ENCODE results near the gene MTIF3. TPM values are rescaled to one million over a fixed set of nuclear protein-coding genes. Genes with fewer than 3 reads are reported as not detected.
"Not testable (repeated sequence)": the region's sequence is repeated elsewhere in the genome, so short reads cannot be mapped to it uniquely, and the experiment has no call there.

Gene MTIF3
- polyA plus RNA-seq, 2 donors: 54.9 to 62.1 TPM

DNA sequence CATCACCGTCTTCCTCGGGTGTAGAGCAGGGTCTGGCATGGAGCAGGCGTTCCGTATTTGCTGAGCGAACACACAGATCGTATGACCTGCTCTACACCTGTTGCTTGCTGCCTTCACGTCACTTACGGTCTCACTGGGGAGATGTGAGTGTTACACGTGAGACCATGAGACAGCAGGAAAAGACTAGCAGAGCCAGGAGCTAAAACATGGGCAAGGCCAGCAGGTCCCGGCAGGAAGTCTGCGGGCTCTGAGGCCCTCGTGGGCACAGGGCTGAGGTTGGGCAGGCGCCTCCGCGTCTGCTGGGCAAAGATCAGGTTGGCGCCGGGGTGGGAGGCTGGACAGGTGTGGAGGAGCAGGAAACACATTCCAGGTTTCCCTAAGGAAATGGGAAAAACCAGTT lies 45.7 kb downstream of the MTIF3 start:
- peaks cover 0 to 6% of the 10 kb centered on the region in 2 donors for H3K4me1 ChIP-seq (ENCODE audit: control insufficient read depth in 2 of 2, insufficient read depth in 2 of 2, low read length in 1 of 2)
- H3K9me3 ChIP-seq (ENCODE audit: control insufficient read depth in 2 of 2, insufficient read depth in 1 of 2, low read depth in 1 of 2, low read length in 1 of 2): no peaks in the 10 kb centered on the region
- H3K4me3 ChIP-seq (ENCODE audit: low read depth in 1 of 2, low read length in 2 of 2): no peak overlapping the region
- no peaks in the 10 kb centered on the region for H3K36me3 ChIP-seq (ENCODE audit: control insufficient read depth in 2 of 2, insufficient read depth in 2 of 2, low read length in 1 of 2)
- 68 to 86% methylated on average over 17 of the region's 17 CpGs for WGBS, 2 donors
- no peaks in the 10 kb centered on the region for H3K27me3 ChIP-seq (ENCODE audit: control insufficient read depth in 1 of 2, insufficient read depth in 2 of 2, low read length in 2 of 2)
- no peak overlapping the region for H3K27ac ChIP-seq (ENCODE audit: low read depth in 2 of 2, low read length in 1 of 2)

DNA sequence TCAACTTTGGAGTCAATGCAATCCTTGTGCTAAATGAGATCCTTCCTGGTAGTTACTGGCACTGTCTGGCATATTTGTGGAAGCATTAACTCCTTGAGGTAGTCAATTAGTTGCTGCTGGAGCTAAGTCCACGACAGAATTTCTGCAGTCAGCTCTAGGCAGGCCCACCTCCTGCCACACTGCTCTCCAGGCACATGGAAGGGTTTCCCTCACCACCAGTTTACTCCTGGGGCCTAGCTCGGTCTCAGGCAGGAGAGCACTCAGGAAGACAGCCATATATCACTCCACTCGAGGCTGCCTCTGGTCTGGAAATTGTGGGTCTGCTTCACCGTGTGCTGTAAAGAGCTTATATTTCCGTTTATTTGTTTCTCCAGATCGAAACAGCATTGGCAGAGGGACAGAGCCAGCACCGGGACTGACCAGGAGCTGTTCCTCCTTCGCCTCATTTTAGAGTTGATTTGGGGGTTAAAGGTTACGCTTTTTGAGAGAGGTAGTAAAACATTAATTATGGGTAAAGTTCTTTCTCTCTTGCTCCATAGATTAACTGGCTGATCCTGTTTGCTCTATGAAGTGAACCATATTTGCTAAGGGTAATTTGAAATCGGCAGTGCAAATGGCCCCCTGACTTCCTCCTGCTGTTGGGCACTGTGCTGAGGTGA lies 46.5 kb downstream of the MTIF3 start:
- Histone ChIP-seq H3K4me1 (ENCODE audit: control insufficient read depth in 2 of 2, insufficient read depth in 2 of 2, low read length in 1 of 2) (peaks cover 0 to 6% of the 10 kb centered on the region in 2 donors), H3K36me3 (ENCODE audit: control insufficient read depth in 2 of 2, insufficient read depth in 2 of 2, low read length in 1 of 2) (no peaks in the 10 kb centered on the region), H3K27me3 (ENCODE audit: control insufficient read depth in 1 of 2, insufficient read depth in 2 of 2, low read length in 2 of 2) (no peaks in the 10 kb centered on the region), H3K4me3 (ENCODE audit: low read depth in 1 of 2, low read length in 2 of 2) (no peak overlapping the region), H3K27ac (ENCODE audit: low read depth in 2 of 2, low read length in 1 of 2) (peak overlapping the region; percentile 1 to 59), H3K9me3 (ENCODE audit: control insufficient read depth in 2 of 2, insufficient read depth in 1 of 2, low read depth in 1 of 2, low read length in 1 of 2) (no peaks in the 10 kb centered on the region)
- WGBS, 2 donors: 55 to 75% methylated on average over 10 of the region's 10 CpGs

DNA sequence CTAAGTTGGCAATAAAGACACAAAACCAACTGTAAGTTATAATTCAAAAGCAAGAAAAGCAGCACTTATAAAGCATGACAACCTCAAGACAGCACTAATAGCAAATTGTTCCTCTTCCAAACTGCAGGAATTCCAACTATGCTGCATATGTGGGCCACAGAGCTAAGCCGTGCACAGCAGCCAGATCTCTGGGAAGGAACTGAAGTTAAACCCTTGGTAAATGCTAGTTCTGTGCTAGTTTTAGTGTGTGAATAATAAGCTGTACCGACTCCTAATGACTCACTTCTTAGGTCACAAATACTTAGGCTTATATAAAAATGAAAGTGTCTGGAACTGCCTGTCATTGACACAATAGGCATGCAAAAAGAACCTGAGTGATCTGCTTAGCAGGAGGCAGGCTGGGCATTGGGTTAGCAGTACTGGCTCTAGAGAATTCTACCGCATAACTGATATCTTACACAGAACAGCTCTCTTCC lies 47.1 kb downstream of the MTIF3 start:
- H3K27me3 ChIP-seq (ENCODE audit: control insufficient read depth in 1 of 2, insufficient read depth in 2 of 2, low read length in 2 of 2): no peaks in the 10 kb centered on the region
- H3K4me3 ChIP-seq (ENCODE audit: low read depth in 1 of 2, low read length in 2 of 2): no peak overlapping the region
- H3K36me3 ChIP-seq (ENCODE audit: control insufficient read depth in 2 of 2, insufficient read depth in 2 of 2, low read length in 1 of 2): no peaks in the 10 kb centered on the region
- H3K9me3 ChIP-seq (ENCODE audit: control insufficient read depth in 2 of 2, insufficient read depth in 1 of 2, low read depth in 1 of 2, low read length in 1 of 2): no peaks in the 10 kb centered on the region
- H3K27ac ChIP-seq (ENCODE audit: low read depth in 2 of 2, low read length in 1 of 2): peak overlapping the region; percentile 30 to 59
- peaks cover 0 to 6% of the 10 kb centered on the region in 2 donors for H3K4me1 ChIP-seq (ENCODE audit: control insufficient read depth in 2 of 2, insufficient read depth in 2 of 2, low read length in 1 of 2)
- 24% methylated on average over 3 of the region's 3 CpGs for WGBS, 2 donors

DNA sequence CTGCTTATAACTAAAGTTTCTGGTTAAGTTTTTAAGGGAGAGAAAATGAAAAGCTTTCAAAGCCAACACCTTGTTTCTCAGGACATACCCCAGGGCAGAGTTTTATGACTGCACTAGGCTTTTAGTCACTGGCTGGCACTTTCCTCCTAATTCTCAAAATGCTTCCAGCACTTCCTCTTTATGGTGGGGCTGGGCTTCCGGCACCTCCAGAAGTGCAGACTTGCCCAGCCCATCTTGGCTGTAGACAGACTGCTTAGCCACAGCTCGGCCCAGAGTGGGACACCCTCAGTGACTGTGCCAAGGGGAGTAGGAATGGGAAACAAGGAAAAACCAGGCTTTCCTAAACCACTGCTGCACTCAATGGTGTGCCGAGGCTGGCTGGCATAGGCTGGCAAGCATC lies 49.2 kb downstream of the MTIF3 start:
- Histone ChIP-seq H3K4me3 (ENCODE audit: low read depth in 1 of 2, low read length in 2 of 2) (no peak overlapping the region), H3K4me1 (ENCODE audit: control insufficient read depth in 2 of 2, insufficient read depth in 2 of 2, low read length in 1 of 2) (peaks cover 0 to 6% of the 10 kb centered on the region in 2 donors), H3K36me3 (ENCODE audit: control insufficient read depth in 2 of 2, insufficient read depth in 2 of 2, low read length in 1 of 2) (no peaks in the 10 kb centered on the region), H3K27ac (ENCODE audit: low read depth in 2 of 2, low read length in 1 of 2) (no peak overlapping the region), H3K9me3 (ENCODE audit: control insufficient read depth in 2 of 2, insufficient read depth in 1 of 2, low read depth in 1 of 2, low read length in 1 of 2) (no peaks in the 10 kb centered on the region), H3K27me3 (ENCODE audit: control insufficient read depth in 1 of 2, insufficient read depth in 2 of 2, low read length in 2 of 2) (no peaks in the 10 kb centered on the region)
- WGBS, 2 donors: 31 to 43% methylated on average over 3 of the region's 3 CpGs

DNA sequence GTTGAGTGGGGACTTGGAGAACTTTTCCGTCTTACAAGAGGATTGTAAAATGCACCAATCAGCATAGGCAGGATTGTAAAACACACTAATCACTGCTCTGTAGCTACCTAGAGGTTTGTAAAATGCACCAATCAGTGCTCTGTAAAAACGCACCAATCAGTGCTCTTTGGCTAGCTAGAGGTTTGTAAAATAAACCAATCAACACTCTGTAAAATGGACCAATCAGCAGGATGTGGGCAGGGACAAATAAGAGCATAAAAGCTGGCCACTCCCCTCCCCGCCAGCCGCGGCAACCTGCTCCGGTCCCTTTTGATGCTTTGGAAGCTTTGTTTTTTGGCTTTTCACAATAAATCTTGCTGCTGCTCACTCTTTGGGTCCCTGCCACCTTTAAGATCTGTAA lies 50.0 kb downstream of the MTIF3 start:
- not testable (repeated sequence) for H3K36me3 ChIP-seq (ENCODE audit: control insufficient read depth in 2 of 2, insufficient read depth in 2 of 2, low read length in 1 of 2); H3K4me1 ChIP-seq (ENCODE audit: control insufficient read depth in 2 of 2, insufficient read depth in 2 of 2, low read length in 1 of 2); H3K4me3 ChIP-seq (ENCODE audit: low read depth in 1 of 2, low read length in 2 of 2); H3K27me3 ChIP-seq (ENCODE audit: control insufficient read depth in 1 of 2, insufficient read depth in 2 of 2, low read length in 2 of 2); H3K9me3 ChIP-seq (ENCODE audit: control insufficient read depth in 2 of 2, insufficient read depth in 1 of 2, low read depth in 1 of 2, low read length in 1 of 2); H3K27ac ChIP-seq (ENCODE audit: low read depth in 2 of 2, low read length in 1 of 2)
- 74 to 84% methylated on average over 6 of the region's 6 CpGs for WGBS, 2 donors

DNA sequence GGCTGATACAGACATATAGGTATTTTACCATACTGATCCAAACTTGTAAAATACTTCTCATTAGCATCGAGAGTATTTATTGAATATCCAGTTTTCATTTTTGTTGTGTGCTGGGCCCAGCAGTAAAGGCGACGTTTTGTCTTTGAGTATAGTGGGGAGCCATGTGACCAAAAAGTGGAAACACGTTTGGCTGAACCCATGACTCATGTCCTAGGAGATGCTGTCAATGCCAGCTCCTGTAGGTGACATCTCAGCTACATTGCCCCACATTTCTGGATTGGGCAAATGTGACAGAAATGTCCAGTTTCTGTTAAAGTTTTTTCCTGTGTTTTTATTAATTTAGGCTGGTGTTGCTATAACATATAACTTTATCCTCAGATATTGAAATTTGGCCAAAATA lies 52.0 kb downstream of the MTIF3 start:
- H3K36me3 ChIP-seq (ENCODE audit: control insufficient read depth in 2 of 2, insufficient read depth in 2 of 2, low read length in 1 of 2): no peaks in the 10 kb centered on the region
- 64 to 72% methylated on average over 4 of the region's 4 CpGs for WGBS, 2 donors

DNA sequence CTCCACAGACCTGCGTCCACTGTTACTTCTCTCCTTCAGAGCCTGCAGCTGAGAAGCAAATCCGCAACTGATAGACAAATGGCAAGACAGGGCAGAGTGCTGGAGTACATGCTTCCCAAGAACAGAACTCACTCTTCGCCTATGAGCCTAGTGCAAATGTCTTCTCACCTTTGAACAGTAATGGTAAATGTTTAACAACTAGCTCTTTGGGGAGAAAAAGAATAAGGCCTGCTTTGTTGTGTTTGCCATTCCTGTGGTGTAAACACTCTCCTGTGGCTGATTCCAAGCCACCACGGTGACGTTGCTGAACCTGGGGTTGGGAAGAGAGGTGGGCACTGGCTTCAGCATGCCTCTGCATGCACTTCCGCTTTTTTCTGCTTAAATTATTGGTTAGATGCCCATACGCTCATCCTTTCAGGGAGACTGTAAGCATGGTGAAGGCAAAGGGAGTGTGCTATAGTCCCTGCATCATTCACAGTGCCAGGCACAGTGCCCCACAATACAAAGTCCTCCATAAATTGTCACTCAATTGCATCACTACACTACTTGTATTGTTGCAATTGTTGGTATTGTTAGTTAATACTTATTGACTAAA lies 54.0 kb downstream of the MTIF3 start:
- Histone ChIP-seq H3K27me3 (ENCODE audit: control insufficient read depth in 1 of 2, insufficient read depth in 2 of 2, low read length in 2 of 2) (no peaks in the 10 kb centered on the region), H3K27ac (ENCODE audit: low read depth in 2 of 2, low read length in 1 of 2) (no peak overlapping the region), H3K36me3 (ENCODE audit: control insufficient read depth in 2 of 2, insufficient read depth in 2 of 2, low read length in 1 of 2) (no peaks in the 10 kb centered on the region), H3K4me1 (ENCODE audit: control insufficient read depth in 2 of 2, insufficient read depth in 2 of 2, low read length in 1 of 2) (peaks cover 0 to 2% of the 10 kb centered on the region in 2 donors), H3K9me3 (ENCODE audit: control insufficient read depth in 2 of 2, insufficient read depth in 1 of 2, low read depth in 1 of 2, low read length in 1 of 2) (no peaks in the 10 kb centered on the region), H3K4me3 (ENCODE audit: low read depth in 1 of 2, low read length in 2 of 2) (no peak overlapping the region)
- WGBS, 2 donors: 80% methylated on average over 7 of the region's 7 CpGs

More for the DNA sequence above, 52.0 kb downstream of the MTIF3 start:
- H3K9me3 ChIP-seq (ENCODE audit: control insufficient read depth in 2 of 2, insufficient read depth in 1 of 2, low read depth in 1 of 2, low read length in 1 of 2): no peaks in the 10 kb centered on the region
- peaks cover 0 to 2% of the 10 kb centered on the region in 2 donors for H3K4me1 ChIP-seq (ENCODE audit: control insufficient read depth in 2 of 2, insufficient read depth in 2 of 2, low read length in 1 of 2)
- H3K4me3 ChIP-seq (ENCODE audit: low read depth in 1 of 2, low read length in 2 of 2): no peak overlapping the region
- no peak overlapping the region for H3K27ac ChIP-seq (ENCODE audit: low read depth in 2 of 2, low read length in 1 of 2)
- H3K27me3 ChIP-seq (ENCODE audit: control insufficient read depth in 1 of 2, insufficient read depth in 2 of 2, low read length in 2 of 2): no peaks in the 10 kb centered on the region

DNA sequence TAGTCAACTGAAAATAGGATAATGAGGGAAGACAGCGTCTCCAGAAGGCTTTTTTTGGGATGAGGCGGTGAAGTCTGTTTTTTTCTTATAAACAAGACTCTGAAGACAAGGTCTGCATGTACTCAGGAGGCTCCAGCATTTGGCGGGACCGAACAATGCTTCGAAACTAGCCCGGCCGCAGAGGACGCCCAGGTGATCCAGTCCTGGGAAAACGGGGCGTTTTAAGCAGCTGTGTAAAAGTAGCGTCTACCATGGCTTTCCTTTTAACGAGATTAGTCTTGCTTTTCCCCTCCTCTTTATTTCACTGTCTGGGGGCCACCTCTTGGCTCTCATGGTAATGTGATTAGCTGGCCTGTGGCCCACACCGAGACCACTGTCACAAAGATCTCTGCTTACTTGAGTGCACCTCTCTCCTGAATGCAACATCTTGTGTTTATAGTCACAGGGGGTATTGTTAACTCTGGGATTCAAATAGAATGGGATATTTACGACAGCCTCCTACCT lies 55.3 kb downstream of the MTIF3 start:
- 73 to 78% methylated on average over 14 of the region's 14 CpGs for WGBS, 2 donors
- Histone ChIP-seq H3K4me1 (ENCODE audit: control insufficient read depth in 2 of 2, insufficient read depth in 2 of 2, low read length in 1 of 2) (no peaks in the 10 kb centered on the region), H3K9me3 (ENCODE audit: control insufficient read depth in 2 of 2, insufficient read depth in 1 of 2, low read depth in 1 of 2, low read length in 1 of 2) (no peaks in the 10 kb centered on the region), H3K27me3 (ENCODE audit: control insufficient read depth in 1 of 2, insufficient read depth in 2 of 2, low read length in 2 of 2) (no peaks in the 10 kb centered on the region), H3K36me3 (ENCODE audit: control insufficient read depth in 2 of 2, insufficient read depth in 2 of 2, low read length in 1 of 2) (no peaks in the 10 kb centered on the region), H3K4me3 (ENCODE audit: low read depth in 1 of 2, low read length in 2 of 2) (no peak overlapping the region), H3K27ac (ENCODE audit: low read depth in 2 of 2, low read length in 1 of 2) (no peak overlapping the region)

DNA sequence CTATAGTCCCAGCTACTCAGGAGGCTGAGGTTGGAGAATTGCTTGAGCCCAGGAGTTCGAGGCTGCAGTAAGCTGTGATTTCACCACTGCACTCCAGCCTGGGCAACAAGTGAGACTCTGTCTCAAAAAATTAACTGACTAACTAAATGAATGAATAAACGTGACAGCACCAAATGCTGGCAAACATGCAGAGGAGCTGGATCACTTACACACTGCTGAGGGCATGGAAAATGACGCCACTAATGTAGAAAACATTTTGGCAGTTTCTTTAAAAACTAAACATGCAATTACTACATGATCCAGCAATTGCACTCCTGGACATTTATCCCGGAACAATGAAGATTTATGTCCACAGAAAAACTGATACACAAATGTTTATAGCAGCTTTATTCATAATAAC lies 57.3 kb downstream of the MTIF3 start:
- Histone ChIP-seq H3K9me3 (ENCODE audit: control insufficient read depth in 2 of 2, insufficient read depth in 1 of 2, low read depth in 1 of 2, low read length in 1 of 2) (no peaks in the 10 kb centered on the region), H3K27ac (ENCODE audit: low read depth in 2 of 2, low read length in 1 of 2) (no peak overlapping the region), H3K4me3 (ENCODE audit: low read depth in 1 of 2, low read length in 2 of 2) (no peak overlapping the region), H3K27me3 (ENCODE audit: control insufficient read depth in 1 of 2, insufficient read depth in 2 of 2, low read length in 2 of 2) (no peaks in the 10 kb centered on the region), H3K36me3 (ENCODE audit: control insufficient read depth in 2 of 2, insufficient read depth in 2 of 2, low read length in 1 of 2) (no peaks in the 10 kb centered on the region), H3K4me1 (ENCODE audit: control insufficient read depth in 2 of 2, insufficient read depth in 2 of 2, low read length in 1 of 2) (no peaks in the 10 kb centered on the region)
- WGBS, 2 donors: 58 to 69% methylated on average over 4 of the region's 4 CpGs

DNA sequence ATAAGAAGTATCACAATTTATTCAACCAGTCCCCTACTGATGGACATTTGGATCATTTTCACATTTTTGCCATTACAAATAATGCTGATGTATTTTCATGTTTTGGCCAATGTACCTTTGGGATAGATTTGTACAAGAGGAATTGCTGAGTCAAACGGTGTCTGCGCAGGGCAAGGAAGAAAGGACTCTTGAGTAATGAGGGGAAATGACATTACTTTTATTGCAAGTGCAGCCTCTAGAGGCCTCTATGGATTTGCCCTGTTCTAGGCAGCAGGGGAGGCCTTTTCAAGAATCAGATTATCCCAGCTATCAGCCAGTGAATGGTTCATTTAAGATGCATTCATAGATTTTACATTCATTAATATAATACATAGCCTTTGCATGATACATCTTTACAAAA lies 58.9 kb downstream of the MTIF3 start:
- no peaks in the 10 kb centered on the region for H3K4me1 ChIP-seq (ENCODE audit: control insufficient read depth in 2 of 2, insufficient read depth in 2 of 2, low read length in 1 of 2)
- no peak overlapping the region for H3K4me3 ChIP-seq (ENCODE audit: low read depth in 1 of 2, low read length in 2 of 2)
- 67 to 74% methylated on average over 2 of the region's 2 CpGs for WGBS, 2 donors
- H3K36me3 ChIP-seq (ENCODE audit: control insufficient read depth in 2 of 2, insufficient read depth in 2 of 2, low read length in 1 of 2): no peaks in the 10 kb centered on the region
- no peak overlapping the region for H3K27ac ChIP-seq (ENCODE audit: low read depth in 2 of 2, low read length in 1 of 2)
- H3K27me3 ChIP-seq (ENCODE audit: control insufficient read depth in 1 of 2, insufficient read depth in 2 of 2, low read length in 2 of 2): no peaks in the 10 kb centered on the region
- no peaks in the 10 kb centered on the region for H3K9me3 ChIP-seq (ENCODE audit: control insufficient read depth in 2 of 2, insufficient read depth in 1 of 2, low read depth in 1 of 2, low read length in 1 of 2)
